ENCODE results near the gene PARP4.
"Not testable (repeated sequence)": the region's sequence is repeated elsewhere in the genome, so short reads cannot be mapped to it uniquely, and the experiment has no call there.

The PARP4 gene

GRCh38 chr13:24491845-24492244 is 20.7 kb downstream of the PARP4 start:
- peaks cover 75% of the 10 kb centered on the region for H3K36me3 ChIP-seq (ENCODE audit: insufficient read depth, low read length)
- H3K27ac ChIP-seq (ENCODE audit: low read depth, low read length, poor library complexity, severe bottlenecking) = no peak overlapping the region
- H3K4me2 ChIP-seq (ENCODE audit: low read length) = no peak overlapping the region
- no peaks in the 10 kb centered on the region for H3K9me3 ChIP-seq (ENCODE audit: low read length)
- H3K4me1 ChIP-seq (ENCODE audit: insufficient read depth, low read length, severe bottlenecking) = no peaks in the 10 kb centered on the region
- H3K9ac ChIP-seq (ENCODE audit: low read length) = no peak overlapping the region
- no peak overlapping the region for H3K4me3 ChIP-seq (ENCODE audit: low read depth, low read length, poor library complexity, severe bottlenecking)
- H3F3A ChIP-seq (ENCODE audit: insufficient read depth, low read length) = no peaks in the 10 kb centered on the region
- no peaks in the 10 kb centered on the region for H3K79me2 ChIP-seq (ENCODE audit: insufficient read depth, low read length)
- H3K9me2 ChIP-seq (ENCODE audit: low read depth, low read length) = no peaks in the 10 kb centered on the region
- no peaks in the 10 kb centered on the region for H4K20me1 ChIP-seq (ENCODE audit: insufficient read depth, low read length)
- no peak for TF ChIP-seq CTCF (IDR thresholded peaks at IDR 0.05; ENCODE audit: low read length)
- no peak for TF ChIP-seq EZH2 (IDR thresholded peaks at IDR 0.05; ENCODE audit: borderline replicate concordance, low read length)
- no peak overlapping the region for H2AFZ ChIP-seq (ENCODE audit: low read length)
- no peaks in the 10 kb centered on the region for H3K27me3 ChIP-seq (ENCODE audit: insufficient read depth, low read length)

- Histone ChIP-seq H3K9me2 (ENCODE audit: low read depth, low read length) (no peaks in the 10 kb centered on the region), H3K79me2 (ENCODE audit: insufficient read depth, low read length) (no peaks in the 10 kb centered on the region), H3F3A (ENCODE audit: insufficient read depth, low read length) (no peaks in the 10 kb centered on the region), H2AFZ (ENCODE audit: low read length) (no peak overlapping the region), H4K20me1 (ENCODE audit: insufficient read depth, low read length) (no peaks in the 10 kb centered on the region), H3K27me3 (ENCODE audit: insufficient read depth, low read length) (no peaks in the 10 kb centered on the region), H3K9ac (ENCODE audit: low read length) (no peak overlapping the region), H3K27ac (ENCODE audit: low read depth, low read length, poor library complexity, severe bottlenecking) (no peak overlapping the region), H3K9me3 (ENCODE audit: low read length) (no peaks in the 10 kb centered on the region), H3K36me3 (ENCODE audit: insufficient read depth, low read length) (peaks cover 73% of the 10 kb centered on the region), H3K4me2 (ENCODE audit: low read length) (no peak overlapping the region), H3K4me3 (ENCODE audit: low read depth, low read length, poor library complexity, severe bottlenecking) (no peak overlapping the region), H3K4me1 (ENCODE audit: insufficient read depth, low read length, severe bottlenecking) (no peaks in the 10 kb centered on the region)
- TF ChIP-seq EZH2 (IDR thresholded peaks at IDR 0.05; ENCODE audit: borderline replicate concordance, low read length) = no peak
These were observed 22.9 kb downstream of the PARP4 start for GRCh38 chr13:24489721-24490120.

GRCh38 chr13:24488092-24488491 is 24.5 kb downstream of the PARP4 start:
- H3K27me3 ChIP-seq (ENCODE audit: insufficient read depth, low read length); H3K27ac ChIP-seq (ENCODE audit: low read depth, low read length, poor library complexity, severe bottlenecking); H3K4me2 ChIP-seq (ENCODE audit: low read length); H3F3A ChIP-seq (ENCODE audit: insufficient read depth, low read length); H3K4me3 ChIP-seq (ENCODE audit: low read depth, low read length, poor library complexity, severe bottlenecking); H3K79me2 ChIP-seq (ENCODE audit: insufficient read depth, low read length); H3K9me2 ChIP-seq (ENCODE audit: low read depth, low read length); H4K20me1 ChIP-seq (ENCODE audit: insufficient read depth, low read length); H3K9me3 ChIP-seq (ENCODE audit: low read length); H3K4me1 ChIP-seq (ENCODE audit: insufficient read depth, low read length, severe bottlenecking); H3K9ac ChIP-seq (ENCODE audit: low read length); H2AFZ ChIP-seq (ENCODE audit: low read length): not testable (repeated sequence)
- peaks cover 72% of the 10 kb centered on the region for H3K36me3 ChIP-seq (ENCODE audit: insufficient read depth, low read length)

GRCh38 chr13:24486017-24486657 is 26.4 kb downstream of the PARP4 start:
- not testable (repeated sequence) for H3K79me2 ChIP-seq (ENCODE audit: insufficient read depth, low read length); H3F3A ChIP-seq (ENCODE audit: insufficient read depth, low read length); H3K9ac ChIP-seq (ENCODE audit: low read length); H3K27ac ChIP-seq (ENCODE audit: low read depth, low read length, poor library complexity, severe bottlenecking); H2AFZ ChIP-seq (ENCODE audit: low read length); H3K9me2 ChIP-seq (ENCODE audit: low read depth, low read length); H3K4me2 ChIP-seq (ENCODE audit: low read length); H3K4me3 ChIP-seq (ENCODE audit: low read depth, low read length, poor library complexity, severe bottlenecking); H3K27me3 ChIP-seq (ENCODE audit: insufficient read depth, low read length); H3K9me3 ChIP-seq (ENCODE audit: low read length); H3K4me1 ChIP-seq (ENCODE audit: insufficient read depth, low read length, severe bottlenecking); H4K20me1 ChIP-seq (ENCODE audit: insufficient read depth, low read length)
- peaks cover 68% of the 10 kb centered on the region for H3K36me3 ChIP-seq (ENCODE audit: insufficient read depth, low read length)

Measured in OCI-LY1 (cell line).